ENCODE measurements around the gene FAIM2.

GRCh38 chr12:49872781-49873181 lies 30.9 kb downstream of the FAIM2 start:
- TF ChIP-seq EZH2phosphoT487 (IDR thresholded peaks at IDR 0.05; ENCODE audit: insufficient read depth, low read depth) (no peak), EZH2 (IDR thresholded peaks at IDR 0.05; ENCODE audit: insufficient read depth, poor library complexity, severe bottlenecking) (no peak)

All from GM23248 (cell line).